Osteoblast (primary cell): ENCODE data around the gene MMD2. TPM values are rescaled to one million over a fixed set of nuclear protein-coding genes. Genes with fewer than 3 reads are reported as not detected.
A peak's percentile ranks its signal among the peaks of the same experiment; 100 is the strongest.

Source experiments
- DNase-seq: peaks from one replicate; pipeline ENCODE4 v3.0.0; 2011; ENCODE audit warnings: low spot score, mixed read lengths; ENCODE audit not compliant: insufficient read length; ENCODE audit errors: missing footprints
- H2AFZ ChIP-seq: 2 replicates; pipeline ENCODE4 v1.6.0; 2011; ENCODE audit warnings: mild to moderate bottlenecking, low read length
- H3K27ac ChIP-seq: 2 replicates; pipeline ENCODE4 v1.5.1; 2011; ENCODE audit warnings: mild to moderate bottlenecking, low read depth, low read length, moderate library complexity
- H3K27me3 ChIP-seq: 2 replicates; pipeline ENCODE4 v1.6.0; 2012; ENCODE audit warnings: mild to moderate bottlenecking, control low read depth, inconsistent platforms, low read length, moderate library complexity; ENCODE audit not compliant: insufficient read depth
- H3K36me3 ChIP-seq: 2 replicates; pipeline ENCODE4 v1.5.1; 2011; ENCODE audit warnings: mild to moderate bottlenecking, low read length, control low read depth, moderate library complexity; ENCODE audit not compliant: insufficient read depth
- H3K4me1 ChIP-seq: 2 replicates; pipeline ENCODE4 v1.5.1; 2011; ENCODE audit warnings: mild to moderate bottlenecking, low read length, control low read depth, moderate library complexity; ENCODE audit not compliant: insufficient read depth
- H3K4me2 ChIP-seq: 2 replicates; pipeline ENCODE4 v1.6.0; 2011; ENCODE audit warnings: mild to moderate bottlenecking, low read length; ENCODE audit not compliant: insufficient read depth
- H3K4me3 ChIP-seq: fragments of 200-600 bp; sonication (generic); 3 replicates; pipeline ENCODE4 v1.5.1; 2012; ENCODE audit warnings: mild to moderate bottlenecking, low read length, inconsistent platforms; ENCODE audit not compliant: insufficient read depth
- H3K79me2 ChIP-seq: 2 replicates; pipeline ENCODE4 v1.6.0; 2012; ENCODE audit warnings: mild to moderate bottlenecking, low read length, control low read depth, inconsistent platforms; ENCODE audit not compliant: insufficient read depth
- H3K9me3 ChIP-seq: 2 replicates; pipeline ENCODE4 v1.5.1; 2011; ENCODE audit warnings: low read depth, low read length, control low read depth
- H4K20me1 ChIP-seq: 2 replicates; pipeline ENCODE4 v1.6.0; 2012; ENCODE audit warnings: mild to moderate bottlenecking, low read length, control low read depth; ENCODE audit not compliant: insufficient read depth
- total RNA-seq: library from RNA; depleted of rRNA; stranded (reverse); fragments of >200 nt; gene quantifications from 2 replicates; pipeline ENCODE4 v1.2.3, GENCODE V29; 2012
- TF ChIP-seq, protein P1 (sequence below): IDR thresholded peaks from 2 replicates; pipeline ENCODE4 v1.5.1; 2011; ENCODE audit warnings: mild to moderate bottlenecking, low read depth, low read length, moderate library complexity; ENCODE audit errors: extremely low read depth

The MMD2 gene
- total RNA-seq, 1 donor, result not detected

DNA sequence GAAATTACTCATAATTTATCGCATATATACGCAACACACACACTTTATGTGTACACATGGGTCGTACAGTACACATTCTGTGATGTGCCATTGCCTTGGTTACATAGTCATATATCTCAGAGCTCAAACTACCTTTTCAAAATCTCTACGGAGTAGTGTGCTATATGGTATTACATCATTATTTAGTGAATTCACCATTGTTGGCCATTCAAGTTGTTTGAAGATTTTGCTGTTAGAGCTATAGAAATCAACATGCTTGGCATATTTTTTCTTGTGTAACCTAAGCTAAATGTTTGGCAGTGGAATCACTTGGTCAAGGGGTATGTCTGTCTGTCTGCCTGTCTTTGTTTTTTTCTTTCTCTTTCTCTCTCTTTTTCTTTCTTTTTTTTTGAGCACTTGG lies 42.0 kb upstream of the MMD2 start:
- no peaks in the 10 kb centered on the region for H3K9me3 ChIP-seq
- TF ChIP-seq, protein P1, sequence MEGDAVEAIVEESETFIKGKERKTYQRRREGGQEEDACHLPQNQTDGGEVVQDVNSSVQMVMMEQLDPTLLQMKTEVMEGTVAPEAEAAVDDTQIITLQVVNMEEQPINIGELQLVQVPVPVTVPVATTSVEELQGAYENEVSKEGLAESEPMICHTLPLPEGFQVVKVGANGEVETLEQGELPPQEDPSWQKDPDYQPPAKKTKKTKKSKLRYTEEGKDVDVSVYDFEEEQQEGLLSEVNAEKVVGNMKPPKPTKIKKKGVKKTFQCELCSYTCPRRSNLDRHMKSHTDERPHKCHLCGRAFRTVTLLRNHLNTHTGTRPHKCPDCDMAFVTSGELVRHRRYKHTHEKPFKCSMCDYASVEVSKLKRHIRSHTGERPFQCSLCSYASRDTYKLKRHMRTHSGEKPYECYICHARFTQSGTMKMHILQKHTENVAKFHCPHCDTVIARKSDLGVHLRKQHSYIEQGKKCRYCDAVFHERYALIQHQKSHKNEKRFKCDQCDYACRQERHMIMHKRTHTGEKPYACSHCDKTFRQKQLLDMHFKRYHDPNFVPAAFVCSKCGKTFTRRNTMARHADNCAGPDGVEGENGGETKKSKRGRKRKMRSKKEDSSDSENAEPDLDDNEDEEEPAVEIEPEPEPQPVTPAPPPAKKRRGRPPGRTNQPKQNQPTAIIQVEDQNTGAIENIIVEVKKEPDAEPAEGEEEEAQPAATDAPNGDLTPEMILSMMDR, result no peak
- H3K27ac ChIP-seq, result no peak overlapping the region
- H3K27me3 ChIP-seq, result no peaks in the 10 kb centered on the region
- peaks cover 38% of the 10 kb centered on the region for H3K36me3 ChIP-seq
- H3K4me2 ChIP-seq, result no peak overlapping the region
- H3K4me1 ChIP-seq, result no peaks in the 10 kb centered on the region
- H3K4me3 ChIP-seq, result no peak overlapping the region
- H3K79me2 ChIP-seq, result no peaks in the 10 kb centered on the region
- H4K20me1 ChIP-seq, result peaks cover 3% of the 10 kb centered on the region
- no peak for DNase-seq
- H2AFZ ChIP-seq, result no peak overlapping the region

DNA sequence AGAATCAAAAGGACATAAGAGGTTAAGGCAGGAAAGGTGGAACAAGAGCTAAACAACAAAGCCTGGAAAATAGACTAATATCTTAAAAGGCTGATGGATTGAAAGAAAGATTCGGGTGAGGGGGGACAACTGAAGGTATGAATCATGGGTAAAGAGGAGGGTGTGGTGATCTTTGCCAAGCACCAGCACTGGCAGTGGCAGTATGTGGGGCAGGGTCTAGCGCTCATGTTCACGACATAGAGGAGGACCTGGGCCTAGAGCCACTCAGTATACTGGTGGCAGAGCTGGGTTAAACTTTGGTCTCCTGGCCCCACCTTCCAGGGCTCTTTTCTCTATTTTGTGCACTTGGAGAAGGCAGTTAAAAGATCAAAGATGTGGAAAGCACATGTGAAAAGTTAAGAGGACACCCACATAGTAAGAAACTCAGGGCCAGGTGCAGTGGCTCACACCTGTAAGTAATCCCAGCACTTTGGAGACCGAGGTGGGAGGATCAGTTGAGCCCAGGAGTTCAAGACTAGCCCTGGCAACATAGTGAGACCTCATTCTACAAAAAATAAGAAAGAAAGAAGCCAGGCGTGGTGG lies 40.5 kb upstream of the MMD2 start:
- no peaks in the 10 kb centered on the region for H3K27me3 ChIP-seq
- H3K4me1 ChIP-seq, result no peaks in the 10 kb centered on the region
- peaks cover 36% of the 10 kb centered on the region for H3K36me3 ChIP-seq
- TF ChIP-seq, protein P1, result no peak
- no peaks in the 10 kb centered on the region for H3K79me2 ChIP-seq
- peaks cover 4% of the 10 kb centered on the region for H4K20me1 ChIP-seq
- H3K9me3 ChIP-seq, result no peaks in the 10 kb centered on the region
- H2AFZ ChIP-seq, result no peak overlapping the region
- H3K4me3 ChIP-seq, result no peak overlapping the region
- DNase-seq, result no peak
- no peak overlapping the region for H3K27ac ChIP-seq
- no peak overlapping the region for H3K4me2 ChIP-seq

DNA sequence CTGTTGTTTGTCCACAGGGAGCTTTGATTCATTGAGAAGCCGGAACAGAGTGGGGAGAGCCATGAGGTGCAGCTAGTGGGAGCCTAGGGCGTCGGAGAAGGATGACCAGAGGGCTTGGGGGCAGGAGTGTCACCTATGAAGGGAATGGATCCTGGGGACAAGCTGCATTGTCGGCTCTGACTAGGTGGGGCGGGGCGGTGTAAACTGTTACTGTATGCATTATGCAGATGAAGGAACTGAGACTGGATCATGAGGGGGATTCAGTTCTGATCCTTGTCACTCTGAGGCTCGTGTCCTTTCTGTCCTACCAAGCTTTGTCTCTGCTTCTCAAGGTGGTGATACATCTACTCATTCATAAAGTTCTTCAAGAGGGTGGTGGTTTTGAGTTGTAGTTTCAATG lies 39.9 kb upstream of the MMD2 start:
- peak; percentile 78 for DNase-seq
- H3K79me2 ChIP-seq, result no peaks in the 10 kb centered on the region
- H3K27me3 ChIP-seq, result no peaks in the 10 kb centered on the region
- no peak overlapping the region for H3K4me2 ChIP-seq
- H4K20me1 ChIP-seq, result peaks cover 7% of the 10 kb centered on the region
- H3K4me1 ChIP-seq, result no peaks in the 10 kb centered on the region
- H3K36me3 ChIP-seq, result peaks cover 41% of the 10 kb centered on the region
- H3K9me3 ChIP-seq, result no peaks in the 10 kb centered on the region
- H3K27ac ChIP-seq, result no peak overlapping the region
- H2AFZ ChIP-seq, result no peak overlapping the region
- TF ChIP-seq, protein P1, result no peak
- H3K4me3 ChIP-seq, result no peak overlapping the region

DNA sequence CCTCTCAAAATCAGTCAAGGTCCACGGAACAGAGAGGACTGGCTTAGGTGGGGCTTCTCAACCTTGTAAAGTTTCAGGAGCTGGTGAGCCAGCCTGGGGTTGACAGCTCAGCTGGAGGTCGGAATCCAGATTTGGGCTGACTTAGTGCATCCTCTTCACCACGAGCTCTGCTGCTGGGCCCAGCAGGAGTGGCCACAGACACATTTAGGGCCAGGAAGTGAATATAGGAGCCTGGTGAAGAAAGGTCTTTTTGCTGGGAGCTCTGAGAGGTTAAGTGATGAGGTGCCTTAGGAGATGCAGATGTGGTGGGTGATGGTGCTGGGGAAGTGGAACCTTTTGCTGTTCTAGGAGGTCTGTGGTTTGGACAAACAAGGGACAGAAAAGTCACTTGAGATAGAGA lies 39.3 kb upstream of the MMD2 start:
- Histone ChIP-seq H3K4me1 (no peaks in the 10 kb centered on the region), H3K4me3 (no peak overlapping the region), H2AFZ (no peak overlapping the region), H4K20me1 (peaks cover 10% of the 10 kb centered on the region), H3K27me3 (no peaks in the 10 kb centered on the region), H3K27ac (no peak overlapping the region), H3K4me2 (no peak overlapping the region), H3K9me3 (no peaks in the 10 kb centered on the region), H3K36me3 (peaks cover 47% of the 10 kb centered on the region), H3K79me2 (no peaks in the 10 kb centered on the region)
- TF ChIP-seq, protein P1, result no peak
- DNase-seq, result no peak
